HCT116 (cell line): Measurements from ENCODE around the gene METRN. TPM values are rescaled to one million over a fixed set of nuclear protein-coding genes. Genes with fewer than 3 reads are reported as not detected.

ENCODE experiments used
- ATAC-seq: fragments of 200-7000 bp; cut with Tn5 transposase; 2 replicates; pipeline ENCODE4 v1.9.1; 2020; ENCODE audit warnings: mild to moderate bottlenecking, moderate library complexity
- BruUV-seq: library from RNA; stranded (reverse); fragments of 400-500 nt; replicated peaks from 2 replicates; lab custom pipeline; 2021; lab: Mats Ljungman, UMichigan
- CTCF ChIA-PET: fragments of 300-600 bp; sonication (Branson Sonifier 250); formaldehyde crosslinking; loops from one replicate; lab custom pipeline; 2021; ENCODE audit warnings: antibody characterized with exemption; lab: Charles Lee
- POLR2A ChIA-PET: fragments of 300-600, 350-600 bp; sonication (Branson Sonifier 250); formaldehyde crosslinking; loops from one replicate; lab custom pipeline; 2021; ENCODE audit warnings: antibody characterized with exemption; lab: Charles Lee
- RAD21 ChIA-PET, 2 experiments: fragments of 300-600 bp; sonication (Branson Sonifier 250); formaldehyde crosslinking; loops; one replicate each; lab custom pipeline; 2023; ENCODE audit warnings: low total read pairs in 2 of 2; ENCODE audit not compliant: uncharacterized antibody in 2 of 2, unreplicated experiment in 2 of 2, low non-redundant PET in 1 of 2; lab: Charles Lee
- DNase-seq: peaks from one replicate; pipeline ENCODE4 v3.0.0-alpha.2; 2010; ENCODE audit warnings: low read depth, low spot score
- H2AFZ ChIP-seq: fragments of 200-600 bp; shearing (Covaris generic), sonication (generic); 2 replicates; pipeline ENCODE4 v1.6.1; 2017; ENCODE audit warnings: low read depth, mixed run types, mixed read lengths, antibody characterized with exemption, low read length; ENCODE audit not compliant: poor library complexity, severe bottlenecking
- H3K27ac ChIP-seq: 2 replicates; pipeline ENCODE4 v1.5.1; 2012; ENCODE audit warnings: low read depth, low read length
- H3K27me3 ChIP-seq: fragments of 200-600 bp; sonication (generic); 2 replicates; pipeline ENCODE4 v1.6.1; 2016; ENCODE audit warnings: mixed run types, low read length, mixed read lengths; ENCODE audit not compliant: insufficient read depth
- H3K36me3 ChIP-seq, 2 experiments: fragments of 200-500 bp in 1 of 2; fragments of 200-600 bp in 1 of 2; sonication (Bioruptor generic) in 1 of 2; sonication (generic) in 1 of 2; 2 replicates each; pipeline versions ENCODE4 v1.5.1 to v1.6.1; 2014 to 2016; ENCODE audit warnings: low read length in 2 of 2, inconsistent platforms in 1 of 2, mixed read lengths in 1 of 2, mixed run types in 1 of 2; ENCODE audit not compliant: insufficient read depth in 2 of 2, control insufficient read depth in 1 of 2
- H3K4me1 ChIP-seq, 2 experiments: fragments of 200-600 bp in 1 of 2; sonication (generic) in 1 of 2; 2 replicates each; pipeline versions ENCODE4 v1.5.1 to v1.6.1; 2012 to 2017; ENCODE audit warnings: low read length in 2 of 2, inconsistent platforms in 1 of 2, mild to moderate bottlenecking in 1 of 2, mixed read lengths in 1 of 2, mixed run types in 1 of 2, moderate library complexity in 1 of 2; ENCODE audit not compliant: insufficient read depth in 2 of 2, control insufficient read depth in 1 of 2
- H3K4me2 ChIP-seq: fragments of 200-600 bp; sonication (generic); 2 replicates; pipeline ENCODE4 v1.6.1; 2017; ENCODE audit warnings: mixed run types, low read length, mixed read lengths
- H3K4me3 ChIP-seq, 2 experiments: fragments of 200-600 bp in 1 of 2; sonication (generic) in 1 of 2; replicated peaks in 1 of 2; 2 replicates each; pipeline ENCODE4 v1.5.1; 2011 to 2016; ENCODE audit warnings: low read length in 2 of 2, control low read depth in 1 of 2, low read depth in 1 of 2, mild to moderate bottlenecking in 1 of 2, mixed read lengths in 1 of 2, mixed run types in 1 of 2
- H3K79me2 ChIP-seq: fragments of 200-600 bp; sonication (generic); 2 replicates; pipeline ENCODE4 v1.6.1; 2017; ENCODE audit warnings: mild to moderate bottlenecking, mixed run types, low read length, moderate library complexity, mixed read lengths; ENCODE audit not compliant: insufficient read depth
- H3K9ac ChIP-seq: fragments of 200-600 bp; sonication (generic); 2 replicates; pipeline ENCODE4 v1.6.1; 2016; ENCODE audit warnings: low read length, mixed read lengths
- H3K9me2 ChIP-seq: fragments of 200-600 bp; sonication (generic), shearing (Covaris generic); 2 replicates; pipeline ENCODE4 v1.6.1; 2017; ENCODE audit warnings: mixed run types, mild to moderate bottlenecking, moderate library complexity; ENCODE audit not compliant: insufficient read depth
- H3K9me3 ChIP-seq, 2 experiments: fragments of 200-500 bp in 1 of 2; fragments of 200-600 bp in 1 of 2; sonication (Bioruptor generic) in 1 of 2; sonication (generic) in 1 of 2; 2 replicates each; pipeline ENCODE4 v1.6.1; 2014 to 2017; ENCODE audit warnings: low read length in 2 of 2, mixed read lengths in 2 of 2, inconsistent platforms in 1 of 2, low read depth in 1 of 2, mild to moderate bottlenecking in 1 of 2, mixed run types in 1 of 2, moderate library complexity in 1 of 2; ENCODE audit not compliant: control insufficient read depth in 1 of 2, insufficient read depth in 1 of 2
- H4K20me1 ChIP-seq: fragments of 200-600 bp; sonication (generic), shearing (Covaris generic); 2 replicates; pipeline ENCODE4 v1.6.1; 2017; ENCODE audit warnings: mixed run types, mild to moderate bottlenecking, moderate library complexity; ENCODE audit not compliant: insufficient read depth
- ATF3 ChIP-seq: IDR thresholded peaks from 2 replicates; pipeline ENCODE4 v1.6.1; 2012
- CTCF ChIP-seq, 3 experiments: fragments of 200-600 bp in 1 of 3; sonication (generic) in 1 of 3; IDR thresholded peaks in 2 of 3; conservative IDR thresholded peaks in 1 of 3; 2 replicates each; pipeline ENCODE4 v1.5.1; 2012 to 2017; ENCODE audit warnings: low read depth in 2 of 3, low read length in 2 of 3, antibody characterized with exemption in 1 of 3, borderline replicate concordance in 1 of 3, control low read depth in 1 of 3, mild to moderate bottlenecking in 1 of 3, mixed read lengths in 1 of 3, mixed run types in 1 of 3, moderate library complexity in 1 of 3; ENCODE audit not compliant: insufficient read depth in 1 of 3
- POLR2AphosphoS5 ChIP-seq: IDR thresholded peaks from 2 replicates; pipeline ENCODE4 v1.6.1; 2011; ENCODE audit warnings: mild to moderate bottlenecking, low read depth, low read length, moderate library complexity
- REST ChIP-seq: IDR thresholded peaks from 2 replicates; pipeline ENCODE4 v1.6.1; 2012; ENCODE audit warnings: low read depth
- TCF7L2 ChIP-seq: IDR thresholded peaks from 2 replicates; pipeline ENCODE4 v1.7.0; 2011; ENCODE audit warnings: borderline replicate concordance, inconsistent platforms; ENCODE audit not compliant: insufficient read depth, insufficient read length; ENCODE audit errors: extremely low read depth
- YY1 ChIP-seq: IDR thresholded peaks from 2 replicates; pipeline ENCODE4 v1.6.1; 2011; ENCODE audit warnings: low read length, low read depth, moderate library complexity, mild to moderate bottlenecking; ENCODE audit not compliant: insufficient replicate concordance; ENCODE audit errors: extremely low read depth
- intact Hi-C: fragments of 100-400 bp; cut with micrococcal nuclease; formaldehyde crosslinking; loops from 2 replicates; pipeline ENCODE4 v1.10.0; 2022
- total RNA-seq: library from RNA; stranded (reverse); gene quantifications from one replicate; pipeline ENCODE4 v1.2.1, GENCODE V29; 2021; ENCODE audit not compliant: unreplicated experiment

The METRN gene
- total RNA-seq, 1 experiment from 2014 or later: 193 TPM

GRCh38 chr16:685967-686366 lies 29.0 kb upstream of the METRN start:
- H3K9me3 ChIP-seq: no peaks in the 10 kb centered on the region
- peak overlapping the region; percentile 0; the same call in 1 of the 2 replicates for H3K27ac ChIP-seq
- DNase-seq (no peak), ATAC-seq (peak; percentile 16; the same call in 1 of the 2 replicates)
- H2AFZ ChIP-seq: no peak overlapping the region
- no peak overlapping the region for H3K9ac ChIP-seq
- H3K36me3 ChIP-seq: peaks cover 0 to 33% of the 10 kb centered on the region in 2 experiments; a peak in 2 of 4 replicates
- RAD21 ChIA-PET: no interaction called here
- H3K4me1 ChIP-seq: peaks cover 21 to 63% of the 10 kb centered on the region in 2 experiments
- no peak overlapping the region for H3K4me3 ChIP-seq
- H4K20me1 ChIP-seq: no peaks in the 10 kb centered on the region
- peaks cover 49% of the 10 kb centered on the region for H3K79me2 ChIP-seq
- intact Hi-C loops: no loop called here
- POLR2A ChIA-PET: no interaction called here
- no peaks in the 10 kb centered on the region for H3K9me2 ChIP-seq
- peak overlapping the region; percentile 97 for H3K4me2 ChIP-seq
- CTCF ChIA-PET: interaction anchor here (1.4 kb wide), 1 partner anchor 10 kb away, joined by 6 read pairs; no protein-coding TSS in a partner anchor
- BruUV-seq: no TSS peak
- no peaks in the 10 kb centered on the region for H3K27me3 ChIP-seq
- TF ChIP-seq YY1 (no peak), POLR2AphosphoS5 (peak; percentile 32; the same call in 1 of the 2 replicates), REST (no peak), ATF3 (no peak), TCF7L2 (no peak), CTCF (IDR thresholded peaks at IDR 0.05 in 2 of 3, conservative IDR thresholded peaks at IDR 0.05 in 1 of 3; ENCODE audit: borderline replicate concordance in 1 of 3, insufficient read depth in 1 of 3, low read depth in 2 of 3, low read length in 2 of 3) (peak in 2 of 3 experiments; percentile 69 to 88; a peak in 4 of 6 replicates)
